SU-DHL-6 (cell line): ENCODE measurements around the gene KRTAP10-12.

Source experiments
- H2AFZ ChIP-seq: fragments of 200-600 bp; sonication (generic); 2 replicates; pipeline ENCODE4 v1.6.1; 2014; ENCODE audit warnings: low read depth, mild to moderate bottlenecking, moderate library complexity, mixed read lengths, antibody characterized with exemption, low read length; ENCODE audit not compliant: severe bottlenecking
- H3F3A ChIP-seq: fragments of 200-600 bp; shearing (Covaris generic); 2 replicates; pipeline ENCODE4 v1.6.0; 2016; ENCODE audit warnings: antibody characterized with exemption, mild to moderate bottlenecking; ENCODE audit not compliant: insufficient read depth
- H3K27ac ChIP-seq: fragments of 200-600 bp; sonication (generic); 2 replicates; pipeline ENCODE4 v1.5.1; 2016; ENCODE audit warnings: low read depth, mild to moderate bottlenecking, low read length, moderate library complexity, mixed read lengths
- H3K27me3 ChIP-seq: fragments of 200-600 bp; sonication (generic), shearing (Covaris generic); 2 replicates; pipeline ENCODE4 v1.6.0; 2014; ENCODE audit warnings: mild to moderate bottlenecking, low read length
- H3K36me3 ChIP-seq: fragments of 200-600 bp; sonication (generic); 2 replicates; pipeline ENCODE4 v1.6.1; 2014; ENCODE audit warnings: mild to moderate bottlenecking, low read length, mixed read lengths
- H3K4me2 ChIP-seq: fragments of 300-600, 200-600 bp; shearing (Covaris generic), sonication (generic); 2 replicates; pipeline ENCODE4 v1.6.0; 2014; ENCODE audit warnings: low read length, low read depth, mild to moderate bottlenecking; ENCODE audit not compliant: poor library complexity, severe bottlenecking
- H3K4me3 ChIP-seq: fragments of 200-600 bp; sonication (generic); 2 replicates; pipeline ENCODE4 v1.5.1; 2014; ENCODE audit warnings: antibody characterized with exemption, low read length, mild to moderate bottlenecking, mixed read lengths; ENCODE audit not compliant: insufficient read depth, poor library complexity, severe bottlenecking
- H3K79me2 ChIP-seq: fragments of 200-600 bp; sonication (generic); 2 replicates; pipeline ENCODE4 v1.6.1; 2014; ENCODE audit warnings: mild to moderate bottlenecking, low read length, moderate library complexity; ENCODE audit not compliant: insufficient read depth
- H3K9ac ChIP-seq: fragments of 200-600 bp; sonication (generic); 2 replicates; pipeline ENCODE4 v1.7.0; 2014; ENCODE audit warnings: mild to moderate bottlenecking, low read length
- H3K9me2 ChIP-seq: fragments of 200-600 bp; sonication (generic); replicated peaks from 2 replicates; pipeline ENCODE4 v1.6.1; 2014; ENCODE audit warnings: low read length; ENCODE audit not compliant: insufficient read depth
- H3K9me3 ChIP-seq: fragments of 200-600 bp; sonication (generic); 2 replicates; pipeline ENCODE4 v1.6.1; 2014; ENCODE audit warnings: low read length, mixed read lengths; ENCODE audit not compliant: insufficient read depth
- H4K20me1 ChIP-seq: fragments of 200-600 bp; sonication (generic); 2 replicates; pipeline ENCODE4 v1.6.1; 2014; ENCODE audit warnings: low read depth, mild to moderate bottlenecking, antibody characterized with exemption, low read length, moderate library complexity, mixed read lengths
- CTCF ChIP-seq: fragments of 200-600 bp; sonication (generic); IDR thresholded peaks from one replicate; pipeline ENCODE4 v1.5.1; 2017; ENCODE audit warnings: antibody characterized with exemption, mild to moderate bottlenecking, low read length, moderate library complexity; ENCODE audit not compliant: insufficient read depth, poor library complexity, severe bottlenecking
- EZH2phosphoT487 ChIP-seq: fragments of 200-600 bp; sonication (generic), shearing (Covaris generic); conservative IDR thresholded peaks from 2 replicates; pipeline ENCODE4 v1.6.1; 2018; ENCODE audit warnings: mild to moderate bottlenecking, antibody characterized with exemption, low read length, moderate library complexity, mixed read lengths

KRTAP10-12 gene

GRCh38 chr21:44732263-44732662 is 35.3 kb downstream of the KRTAP10-12 start:
- Histone ChIP-seq H2AFZ (no peak overlapping the region), H3F3A (no peaks in the 10 kb centered on the region), H3K27me3 (no peaks in the 10 kb centered on the region), H3K4me2 (no peak overlapping the region), H3K9me3 (no peaks in the 10 kb centered on the region), H4K20me1 (no peaks in the 10 kb centered on the region), H3K79me2 (no peaks in the 10 kb centered on the region), H3K9me2 (no peaks in the 10 kb centered on the region), H3K4me3 (no peak overlapping the region), H3K9ac (no peak overlapping the region), H3K36me3 (no peaks in the 10 kb centered on the region), H3K27ac (no peak overlapping the region)
- no peak for TF ChIP-seq CTCF
- TF ChIP-seq EZH2phosphoT487: no peak

- H3K79me2 ChIP-seq: no peaks in the 10 kb centered on the region
- no peak overlapping the region for H3K27ac ChIP-seq
- H3K9me3 ChIP-seq: no peaks in the 10 kb centered on the region
- H3K27me3 ChIP-seq: no peaks in the 10 kb centered on the region
- no peaks in the 10 kb centered on the region for H3F3A ChIP-seq
- no peak overlapping the region for H3K4me2 ChIP-seq
- no peak overlapping the region for H2AFZ ChIP-seq
- no peak overlapping the region for H3K4me3 ChIP-seq
- no peaks in the 10 kb centered on the region for H4K20me1 ChIP-seq
- no peaks in the 10 kb centered on the region for H3K36me3 ChIP-seq
- TF ChIP-seq CTCF: no peak
- no peak for TF ChIP-seq EZH2phosphoT487
- H3K9ac ChIP-seq: no peak overlapping the region
- no peaks in the 10 kb centered on the region for H3K9me2 ChIP-seq
Measured at GRCh38 chr21:44732956-44733355, 36.0 kb downstream of the KRTAP10-12 start.

GRCh38 chr21:44734026-44734745 is 37.2 kb downstream of the KRTAP10-12 start:
- Histone ChIP-seq H3K79me2 (no peaks in the 10 kb centered on the region), H3K36me3 (no peaks in the 10 kb centered on the region), H2AFZ (no peak overlapping the region), H3K9ac (no peak overlapping the region), H3K27ac (no peak overlapping the region), H3K4me2 (no peak overlapping the region), H3K4me3 (no peak overlapping the region), H3K27me3 (no peaks in the 10 kb centered on the region), H3K9me3 (no peaks in the 10 kb centered on the region), H3K9me2 (no peaks in the 10 kb centered on the region), H3F3A (no peaks in the 10 kb centered on the region), H4K20me1 (no peaks in the 10 kb centered on the region)
- TF ChIP-seq CTCF: no peak
- TF ChIP-seq EZH2phosphoT487: no peak
